AG08395 (cell line): ENCODE data around the gene JPH4.
A peak's percentile ranks its signal among the peaks of the same experiment; 100 is the strongest.
"Not testable (repeated sequence)": the region's sequence is repeated elsewhere in the genome, so short reads cannot be mapped to it uniquely, and the experiment has no call there.

Experiments used
- DNase-seq: peaks from one replicate; pipeline ENCODE4 v3.0.0; 2012; ENCODE audit warnings: mixed read lengths, low spot score

Gene JPH4

DNA sequence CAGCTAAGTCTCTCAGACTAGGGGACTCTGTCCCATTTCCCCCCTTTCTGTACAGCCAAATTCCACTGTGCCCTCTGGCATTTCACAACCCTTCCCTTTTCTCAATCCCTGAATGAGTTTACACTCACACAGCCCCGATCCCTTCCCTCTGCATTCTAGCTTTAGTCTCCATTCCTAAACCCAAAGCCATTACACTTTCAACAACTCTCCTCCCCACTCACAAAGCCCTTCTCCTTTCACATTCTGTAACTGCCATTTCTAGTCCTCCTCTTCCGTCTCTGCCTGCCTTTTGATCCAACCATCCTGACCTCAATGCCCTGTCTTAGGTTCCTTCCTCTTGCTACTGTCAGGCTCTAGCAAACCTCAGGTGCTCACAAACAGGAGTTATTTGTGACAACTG is 30.7 kb downstream of the JPH4 start:
- DNase-seq, result no peak

GRCh38 chr14:23546450-23547035 is 32.0 kb downstream of the JPH4 start:
- DNase-seq, result no peak

- no peak for DNase-seq
Measured at GRCh38 chr14:23545740-23546365, 32.7 kb downstream of the JPH4 start.

- no peak for DNase-seq
Measured at GRCh38 chr14:23544511-23545447, 33.8 kb downstream of the JPH4 start.

- no peak for DNase-seq
Measured at GRCh38 chr14:23543403-23543802, 35.2 kb downstream of the JPH4 start.

DNA sequence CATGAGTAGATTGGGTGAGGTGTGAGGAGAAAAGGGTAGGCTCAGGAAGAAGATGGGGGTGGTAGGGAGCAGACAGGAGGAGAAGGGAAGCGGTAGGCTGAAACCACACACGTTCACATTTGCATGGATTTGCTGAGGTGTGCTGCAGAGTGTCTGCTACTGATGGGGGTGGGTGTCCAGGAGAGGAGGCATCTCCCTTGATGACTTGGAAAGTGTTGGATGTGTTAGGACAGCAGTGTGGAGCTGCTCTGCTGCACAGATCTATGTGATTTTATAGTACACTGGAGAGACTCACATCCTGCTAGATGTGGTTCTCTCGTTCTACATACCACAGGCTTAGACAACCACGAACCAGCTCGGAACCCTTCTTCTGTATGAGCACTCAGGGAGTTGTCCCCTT is 36.3 kb downstream of the JPH4 start:
- no peak for DNase-seq

DNA sequence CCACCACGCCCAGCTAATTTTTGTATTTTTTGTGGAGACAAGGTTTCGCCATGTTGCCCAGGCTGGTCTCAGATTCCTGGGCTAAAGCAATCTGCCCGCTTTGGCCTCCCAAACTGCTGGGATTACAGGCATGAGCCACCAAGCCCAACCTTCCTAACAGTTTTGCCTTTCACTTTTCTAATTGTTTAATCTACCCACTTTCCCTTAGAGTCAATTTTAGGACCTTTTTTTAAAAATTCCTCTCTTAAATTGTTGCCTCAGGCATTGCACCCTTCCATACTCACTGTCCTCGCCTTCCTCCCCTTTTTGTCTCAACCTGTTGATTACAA is 38.5 kb downstream of the JPH4 start:
- no peak for DNase-seq

- peak; percentile 53 for DNase-seq
Measured at GRCh38 chr14:23539248-23540140, 39.1 kb downstream of the JPH4 start.

GRCh38 chr14:23538785-23539184 is 39.8 kb downstream of the JPH4 start:
- DNase-seq, result peak; percentile 71

DNA sequence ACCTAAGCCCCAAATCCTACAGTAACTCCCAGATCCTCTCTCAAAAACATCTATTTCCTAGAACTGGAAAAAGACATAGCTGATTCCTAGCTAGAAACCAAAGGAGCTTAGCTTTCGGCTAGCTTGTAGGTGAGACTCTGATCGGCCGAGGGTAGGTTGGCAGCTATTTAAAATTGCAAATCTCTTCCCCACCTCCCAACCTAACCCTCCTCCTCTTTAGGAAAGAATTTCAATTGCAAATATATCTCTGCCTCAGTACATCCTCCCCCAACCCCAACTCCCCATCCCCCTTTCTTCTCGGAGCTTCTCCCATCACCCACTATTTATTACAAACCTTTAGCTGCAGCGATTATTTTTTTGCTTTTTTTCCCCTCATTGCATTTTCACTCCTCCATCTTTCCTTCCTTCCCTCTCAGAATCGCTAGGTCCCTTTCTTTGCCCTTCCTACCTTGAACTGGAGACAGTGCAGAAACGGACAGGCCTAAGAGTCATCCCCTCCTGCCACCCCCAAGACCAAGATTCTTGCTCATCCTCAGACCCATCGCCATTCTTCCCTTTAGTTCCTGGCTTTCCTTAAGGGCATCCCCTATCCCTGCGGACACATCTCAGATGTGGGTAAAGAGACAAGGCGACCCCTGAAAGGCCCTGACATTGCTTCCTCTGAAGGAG is 40.4 kb downstream of the JPH4 start:
- no peak for DNase-seq

- peak; percentile 37 for DNase-seq
Measured at GRCh38 chr14:23537351-23538049, 41.1 kb downstream of the JPH4 start.

DNA sequence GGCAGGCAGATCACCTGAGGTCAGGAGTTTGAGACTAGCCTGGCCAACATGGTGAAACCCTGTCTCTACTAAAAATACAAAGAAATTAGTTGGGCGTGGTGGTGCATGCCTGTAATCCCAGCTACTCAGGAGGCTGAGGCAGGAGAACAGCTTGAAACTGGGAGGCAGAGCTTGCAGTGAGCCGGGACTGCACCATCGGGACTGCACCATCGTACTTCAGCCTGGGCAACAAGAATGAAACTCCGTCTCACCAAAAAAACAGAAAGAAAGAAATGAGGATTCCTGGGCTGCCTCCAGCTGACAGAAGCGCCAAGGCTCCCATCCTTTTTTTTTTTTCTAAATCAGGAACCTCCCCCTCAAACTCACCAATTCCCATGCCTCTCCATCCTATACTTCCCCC is 41.7 kb downstream of the JPH4 start:
- not testable (repeated sequence) for DNase-seq

DNA sequence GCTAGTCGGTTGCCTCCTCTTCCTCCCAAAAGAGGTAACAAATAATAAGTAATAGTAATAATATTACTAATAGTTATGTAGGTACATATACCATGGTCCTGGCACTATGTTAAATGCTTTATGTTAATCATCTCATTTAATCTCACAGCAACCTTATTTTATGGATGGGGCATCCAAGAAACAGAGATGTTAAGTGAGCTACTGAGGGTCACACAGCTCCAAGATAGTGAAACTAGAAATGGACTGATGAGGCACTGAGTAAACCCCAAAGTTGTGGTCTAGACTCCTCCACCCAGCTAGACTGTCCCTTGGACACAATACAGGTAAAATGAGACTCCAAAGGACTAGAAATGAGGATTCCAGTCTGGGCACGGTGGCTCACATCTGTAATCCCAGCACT is 42.1 kb downstream of the JPH4 start:
- DNase-seq, result no peak

GRCh38 chr14:23535943-23536342 is 42.6 kb downstream of the JPH4 start:
- no peak for DNase-seq

DNA sequence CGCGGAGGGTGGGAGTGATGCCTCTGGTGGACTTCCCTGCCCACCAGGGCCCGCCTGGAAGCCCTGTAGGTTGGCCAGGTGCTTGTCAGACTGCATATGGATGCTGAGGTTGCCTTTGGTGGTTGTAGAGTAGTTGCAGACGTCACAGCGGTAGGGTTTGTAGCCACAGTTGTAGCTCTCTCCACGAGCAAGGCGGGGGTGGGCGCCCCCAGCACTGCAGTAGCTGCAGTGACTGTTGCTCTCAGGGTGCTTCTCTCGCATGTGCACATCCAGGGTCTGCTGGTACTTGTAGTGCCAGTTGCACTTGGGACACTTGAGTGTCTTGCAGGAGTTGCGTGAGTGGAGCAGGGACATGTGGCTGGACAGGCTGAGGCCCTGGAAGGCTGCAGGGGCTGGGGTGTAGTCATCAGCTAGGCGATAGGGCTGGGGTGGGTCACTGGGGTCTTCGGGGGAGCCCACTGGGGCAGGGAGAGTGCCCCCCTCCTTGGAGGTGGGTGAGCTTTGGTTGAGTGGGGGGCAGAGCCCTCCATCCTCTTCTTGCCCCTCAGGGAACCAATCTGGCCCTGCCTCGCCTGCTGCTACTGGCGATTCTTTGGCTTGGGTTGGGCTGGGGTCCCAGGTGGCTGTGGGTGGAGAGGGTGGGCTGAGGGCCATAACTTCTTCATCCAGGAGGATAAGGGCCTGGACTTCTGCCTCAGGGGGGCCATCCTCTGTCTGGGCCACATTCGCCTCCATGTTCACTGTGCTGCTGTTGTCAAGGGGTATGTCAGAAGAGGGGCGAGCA is 44.7 kb downstream of the JPH4 start:
- DNase-seq, result no peak

- no peak for DNase-seq
Measured at GRCh38 chr14:23532658-23533057, 45.9 kb downstream of the JPH4 start.

- no peak for DNase-seq
Measured at GRCh38 chr14:23531391-23531790, 47.2 kb downstream of the JPH4 start.

DNA sequence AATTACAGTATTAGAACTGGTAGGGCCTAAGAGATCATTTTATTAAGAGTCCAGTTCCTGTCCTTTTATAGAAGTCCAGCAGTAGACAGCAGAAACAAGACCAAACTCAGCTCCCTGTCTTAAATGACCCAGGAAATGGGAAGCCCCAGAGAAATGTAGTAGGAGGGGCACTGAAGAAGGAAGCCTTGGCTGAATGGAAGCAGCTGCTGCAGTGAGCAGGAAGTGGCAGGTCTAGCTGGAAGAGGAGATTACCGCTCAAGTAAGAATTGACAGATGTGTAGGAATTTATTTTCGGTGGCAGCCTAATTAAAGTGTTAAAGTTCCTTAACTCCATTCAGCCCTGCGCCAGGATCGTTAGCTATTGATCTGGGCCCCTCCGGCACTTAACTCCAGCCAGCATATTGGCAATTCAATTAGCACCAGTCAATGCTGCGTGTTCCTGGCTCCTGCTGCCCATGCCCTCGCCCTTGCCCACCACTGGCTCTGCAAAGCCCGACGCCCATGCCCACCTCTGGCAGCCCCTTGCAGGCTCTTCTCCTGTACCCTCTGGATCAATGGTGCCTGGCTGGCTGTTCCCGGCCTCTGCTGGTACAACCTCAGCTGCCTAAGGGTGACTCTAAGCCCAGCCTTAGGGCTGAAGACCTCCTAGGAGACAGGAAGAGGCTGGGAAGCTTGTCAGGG is 48.1 kb downstream of the JPH4 start:
- DNase-seq, result no peak

- DNase-seq, result no peak
Measured at GRCh38 chr14:23529016-23529415, 49.6 kb downstream of the JPH4 start.

DNA sequence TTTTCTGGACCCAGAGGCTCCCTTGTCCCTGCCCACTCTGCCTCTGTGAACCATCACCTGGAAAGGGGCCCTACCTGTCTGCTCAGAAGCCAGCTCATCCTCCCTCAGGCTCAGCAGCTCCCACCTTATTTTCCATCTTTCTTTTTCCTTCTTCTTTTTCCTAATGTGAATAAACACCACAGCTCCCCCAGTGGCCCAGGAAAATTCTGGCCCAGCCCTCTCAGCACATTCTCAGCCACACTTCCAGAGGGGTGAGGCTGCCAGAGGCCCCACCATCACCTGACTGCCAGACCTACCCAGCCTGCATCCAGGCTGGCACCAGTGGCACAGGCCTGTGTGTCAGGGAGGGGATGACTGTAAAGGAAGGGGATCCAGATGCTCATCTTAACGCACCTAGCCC is 50.0 kb downstream of the JPH4 start:
- DNase-seq, result no peak
